Mesothelial cell of epicardium (in vitro differentiated cells): ENCODE results near the gene ONECUT2. TPM values are rescaled to one million over a fixed set of nuclear protein-coding genes. Genes with fewer than 3 reads are reported as not detected.

Source experiments
- DNase-seq, 2 experiments: peaks; one replicate each; pipeline ENCODE4 v3.0.0; 2021; ENCODE audit warnings: low spot score in 2 of 2; ENCODE audit not compliant: unreplicated experiment in 2 of 2
- H3K27ac Mint-ChIP-seq: 2 replicates; pipeline ENCODE4 v1.8.0; 2021; ENCODE audit warnings: mixed read lengths
- H3K27me3 Mint-ChIP-seq: 2 replicates; pipeline ENCODE4 v1.8.0; 2021; ENCODE audit warnings: low read depth, mixed read lengths
- H3K36me3 Mint-ChIP-seq: 2 replicates; pipeline ENCODE4 v1.8.0; 2021; ENCODE audit warnings: mixed read lengths
- H3K4me1 Mint-ChIP-seq: 2 replicates; pipeline ENCODE4 v1.8.0; 2021; ENCODE audit warnings: mixed read lengths
- H3K4me3 Mint-ChIP-seq: 2 replicates; pipeline ENCODE4 v1.8.0; 2021; ENCODE audit warnings: mild to moderate bottlenecking, moderate library complexity, mixed read lengths
- H3K9me3 Mint-ChIP-seq: 2 replicates; pipeline ENCODE4 v1.8.0; 2021; ENCODE audit warnings: mixed read lengths
- CTCF ChIP-seq: fragments of 200-600 bp; sonication (generic); IDR thresholded peaks from one replicate; pipeline ENCODE4 v1.5.0; 2021; ENCODE audit warnings: antibody characterized with exemption; ENCODE audit not compliant: unreplicated experiment
- total RNA-seq: library from RNA; stranded (reverse); gene quantifications from 3 replicates; pipeline ENCODE4 v1.2.1, GENCODE V29; 2021

ONECUT2 gene
- total RNA-seq, 1 donor from 2014 or later = 0.09 TPM

GRCh38 chr18:57527556-57528229, 92.5 kb downstream of the ONECUT2 start:
- Mint-ChIP-seq H3K4me1 (peaks cover 1% of the 10 kb centered on the region), H3K4me3 (no peak overlapping the region), H3K27ac (no peak overlapping the region), H3K27me3 (peaks cover 10% of the 10 kb centered on the region), H3K36me3 (no peaks in the 10 kb centered on the region), H3K9me3 (peaks cover 7% of the 10 kb centered on the region)
- DNase-seq = no peak
- no peak for TF ChIP-seq CTCF

GRCh38 chr18:57529151-57529550, 94.0 kb downstream of the ONECUT2 start:
- peaks cover 7% of the 10 kb centered on the region for H3K9me3 Mint-ChIP-seq
- TF ChIP-seq CTCF = no peak
- H3K27ac Mint-ChIP-seq = no peak overlapping the region
- H3K4me3 Mint-ChIP-seq = no peak overlapping the region
- peaks cover 14% of the 10 kb centered on the region for H3K4me1 Mint-ChIP-seq
- no peak for DNase-seq
- peaks cover 4% of the 10 kb centered on the region for H3K27me3 Mint-ChIP-seq
- H3K36me3 Mint-ChIP-seq = no peaks in the 10 kb centered on the region

- TF ChIP-seq CTCF = no peak
- no peak for DNase-seq
- Mint-ChIP-seq H3K36me3 (no peaks in the 10 kb centered on the region), H3K4me3 (no peak overlapping the region), H3K9me3 (no peaks in the 10 kb centered on the region), H3K27ac (no peak overlapping the region), H3K27me3 (no peaks in the 10 kb centered on the region), H3K4me1 (peaks cover 14% of the 10 kb centered on the region)
Observed at GRCh38 chr18:57533006-57533867, 98.1 kb downstream of the ONECUT2 start.

- no peak for DNase-seq
- no peak for TF ChIP-seq CTCF
- H3K36me3 Mint-ChIP-seq = no peaks in the 10 kb centered on the region
- H3K9me3 Mint-ChIP-seq = no peaks in the 10 kb centered on the region
- H3K4me1 Mint-ChIP-seq = peaks cover 14% of the 10 kb centered on the region
- H3K27ac Mint-ChIP-seq = no peak overlapping the region
- H3K27me3 Mint-ChIP-seq = no peaks in the 10 kb centered on the region
- no peak overlapping the region for H3K4me3 Mint-ChIP-seq
Observed at GRCh38 chr18:57533868-57534510, 98.8 kb downstream of the ONECUT2 start.

GRCh38 chr18:57534511-57534909, 99.3 kb downstream of the ONECUT2 start:
- no peak for DNase-seq
- Mint-ChIP-seq H3K9me3 (no peaks in the 10 kb centered on the region), H3K36me3 (no peaks in the 10 kb centered on the region), H3K27me3 (no peaks in the 10 kb centered on the region), H3K4me3 (no peak overlapping the region), H3K27ac (no peak overlapping the region), H3K4me1 (peaks cover 14% of the 10 kb centered on the region)
- no peak for TF ChIP-seq CTCF
